GM13977 (cell line): ENCODE data around the gene SETD1B.
"Not testable (repeated sequence)": the region's sequence is repeated elsewhere in the genome, so short reads cannot be mapped to it uniquely, and the experiment has no call there.

ENCODE experiments used
- DNase-seq: peaks from one replicate; pipeline ENCODE4 v3.0.0; 2012; ENCODE audit warnings: low spot score
- in situ Hi-C: fragments of 300-500 bp; cut with MboI; formaldehyde crosslinking; loops from one replicate; pipeline ENCODE4 v1.12.0; 2022; ENCODE audit warnings: low sequenced_read_pairs, low pct_unique_long_range_greater_than_20kb, mixed read lengths, inconsistent platforms; ENCODE audit not compliant: unreplicated experiment
- TF ChIP-seq, protein P1 (sequence below): IDR thresholded peaks from 2 replicates; pipeline ENCODE4 v1.5.1; 2012; ENCODE audit warnings: mild to moderate bottlenecking, control low read depth; ENCODE audit not compliant: insufficient read depth; ENCODE audit errors: extremely low read depth, missing control alignments

SETD1B gene

DNA sequence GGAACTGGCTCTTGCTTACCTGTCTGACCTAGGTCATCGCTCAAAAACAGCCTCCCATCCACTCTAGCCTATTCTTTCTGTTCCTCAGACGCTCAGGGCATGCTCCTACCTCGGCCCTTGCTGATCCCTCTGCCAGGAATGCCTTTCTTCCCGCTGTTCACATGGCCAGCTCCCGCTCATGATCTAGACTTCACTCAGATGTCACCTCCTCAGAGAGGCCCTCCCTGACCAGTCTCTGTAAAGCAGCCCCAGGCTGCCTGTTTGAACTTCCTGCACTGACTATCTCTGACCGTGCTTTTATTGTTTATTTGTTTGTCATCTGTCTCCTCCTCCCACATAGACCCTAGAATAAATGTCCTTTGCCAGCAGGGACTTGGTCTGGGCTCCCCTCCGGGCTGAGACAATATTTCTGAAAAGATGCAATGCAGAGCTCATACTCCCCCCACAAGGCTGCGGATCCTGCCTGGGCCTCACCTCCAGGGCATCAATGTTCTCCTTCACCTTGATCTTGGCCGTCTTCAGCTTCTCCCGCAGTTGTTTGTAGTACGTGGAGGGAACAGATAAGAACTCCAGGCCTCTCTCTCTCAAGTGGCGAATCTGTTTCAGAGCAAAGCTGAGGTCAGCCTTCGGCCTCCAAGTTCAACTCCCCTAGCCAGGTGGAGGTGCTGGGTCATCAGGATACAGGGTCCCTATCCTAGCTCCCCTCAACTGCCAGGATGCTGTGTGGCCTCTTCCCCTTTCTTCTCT lies 39.6 kb downstream of the SETD1B start:
- TF ChIP-seq, protein P1, sequence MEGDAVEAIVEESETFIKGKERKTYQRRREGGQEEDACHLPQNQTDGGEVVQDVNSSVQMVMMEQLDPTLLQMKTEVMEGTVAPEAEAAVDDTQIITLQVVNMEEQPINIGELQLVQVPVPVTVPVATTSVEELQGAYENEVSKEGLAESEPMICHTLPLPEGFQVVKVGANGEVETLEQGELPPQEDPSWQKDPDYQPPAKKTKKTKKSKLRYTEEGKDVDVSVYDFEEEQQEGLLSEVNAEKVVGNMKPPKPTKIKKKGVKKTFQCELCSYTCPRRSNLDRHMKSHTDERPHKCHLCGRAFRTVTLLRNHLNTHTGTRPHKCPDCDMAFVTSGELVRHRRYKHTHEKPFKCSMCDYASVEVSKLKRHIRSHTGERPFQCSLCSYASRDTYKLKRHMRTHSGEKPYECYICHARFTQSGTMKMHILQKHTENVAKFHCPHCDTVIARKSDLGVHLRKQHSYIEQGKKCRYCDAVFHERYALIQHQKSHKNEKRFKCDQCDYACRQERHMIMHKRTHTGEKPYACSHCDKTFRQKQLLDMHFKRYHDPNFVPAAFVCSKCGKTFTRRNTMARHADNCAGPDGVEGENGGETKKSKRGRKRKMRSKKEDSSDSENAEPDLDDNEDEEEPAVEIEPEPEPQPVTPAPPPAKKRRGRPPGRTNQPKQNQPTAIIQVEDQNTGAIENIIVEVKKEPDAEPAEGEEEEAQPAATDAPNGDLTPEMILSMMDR = no peak
- DNase-seq = no peak
- in situ Hi-C loops = no loop called here

GRCh38 chr12:121845701-121846100 lies 41.9 kb downstream of the SETD1B start:
- in situ Hi-C loops = no loop called here

GRCh38 chr12:121849211-121849610 lies 45.4 kb downstream of the SETD1B start:
- DNase-seq = no peak
- in situ Hi-C loops = no loop called here
- TF ChIP-seq, protein P1 = no peak

More at GRCh38 chr12:121845701-121846100, 41.9 kb downstream of the SETD1B start:
- DNase-seq = no peak
- TF ChIP-seq, protein P1 = no peak

- no peak for DNase-seq
- in situ Hi-C loops = no loop called here
- TF ChIP-seq, protein P1 = no peak
These were observed 45.9 kb downstream of the SETD1B start for GRCh38 chr12:121849665-121850064.

DNA sequence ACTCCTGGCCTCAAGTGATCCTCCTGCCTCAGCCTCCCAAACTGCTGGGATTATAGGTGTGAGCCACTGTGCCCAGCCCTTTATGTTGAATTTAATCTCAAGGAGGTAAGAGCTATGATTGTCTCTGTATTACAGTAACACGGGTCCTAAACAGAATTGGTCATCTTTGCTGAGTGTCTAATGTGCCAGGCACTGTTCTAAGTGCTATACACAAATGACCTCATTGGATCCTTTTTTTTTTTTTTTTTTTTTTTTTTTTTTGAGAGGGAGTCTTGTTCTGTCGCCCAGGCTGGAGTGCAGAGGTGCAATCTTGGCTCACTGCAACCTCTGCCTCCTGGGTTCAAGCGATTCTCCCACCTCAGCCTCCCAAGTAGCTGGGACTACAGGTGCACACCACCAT lies 48.6 kb downstream of the SETD1B start:
- in situ Hi-C loops, DNase-seq: not testable (repeated sequence)

DNA sequence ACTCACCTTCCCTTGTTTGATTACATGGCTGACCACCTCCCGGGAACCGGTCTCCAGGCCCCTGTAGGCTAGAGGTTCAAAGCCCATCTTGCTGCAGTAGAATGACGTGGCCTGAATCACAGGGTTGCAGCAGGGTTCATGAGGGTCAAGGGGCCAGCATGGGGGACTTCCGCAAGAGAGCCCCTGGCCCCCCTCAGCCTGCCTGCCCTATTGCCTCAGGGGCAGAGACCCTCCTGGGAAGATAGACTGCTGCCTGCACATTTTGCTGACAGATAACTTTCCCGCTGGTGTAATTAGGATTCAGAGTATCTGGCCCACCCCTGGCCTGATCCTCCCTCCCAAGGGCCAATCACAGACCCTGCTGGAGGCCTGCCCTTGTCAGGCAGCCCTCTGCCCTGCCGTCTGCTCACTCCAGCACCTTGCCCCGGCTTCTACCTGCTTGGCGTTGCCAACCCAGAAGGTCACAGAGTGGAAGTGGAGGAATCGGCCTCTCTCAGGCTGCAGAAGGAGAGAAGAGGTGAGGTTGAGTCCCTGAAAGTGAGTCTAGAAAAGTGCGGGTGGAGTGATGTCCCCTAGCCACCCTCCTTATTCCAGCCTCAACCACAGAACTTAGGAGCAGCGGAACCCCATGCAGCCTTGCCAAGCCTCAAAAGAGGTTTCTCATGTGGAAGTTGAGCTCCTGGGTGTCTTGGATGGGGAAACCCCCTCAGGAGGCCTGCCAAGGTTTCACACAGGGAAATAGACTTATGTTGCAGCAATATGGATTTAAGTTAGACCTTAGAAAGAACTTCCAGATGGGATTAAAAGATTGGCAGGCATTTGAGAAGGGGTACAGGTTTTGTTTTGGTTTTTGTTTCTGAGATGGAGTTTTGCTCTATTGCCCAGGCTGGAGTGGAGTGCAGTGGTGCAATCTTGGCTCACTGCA lies 53.8 kb downstream of the SETD1B start:
- no peak for DNase-seq
- TF ChIP-seq, protein P1 = no peak
- in situ Hi-C loops = no loop called here

DNA sequence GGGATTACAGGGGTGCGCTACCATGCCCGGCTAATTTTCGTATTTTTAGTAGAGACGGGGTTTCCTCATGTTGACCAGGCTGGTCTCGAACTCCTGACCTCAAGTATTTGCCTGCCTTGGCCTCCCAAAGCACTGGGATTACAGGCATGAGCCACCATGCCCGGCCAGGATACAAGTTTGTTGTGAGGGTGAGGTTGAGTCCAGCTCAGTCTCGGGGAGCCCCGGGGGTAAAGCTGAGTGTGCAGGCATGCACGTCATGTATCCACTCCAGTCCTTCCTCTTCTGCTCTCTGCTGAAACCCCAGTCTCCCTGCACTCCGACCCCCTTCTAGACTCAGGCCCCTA lies 54.5 kb downstream of the SETD1B start:
- TF ChIP-seq, protein P1 = no peak
- no peak for DNase-seq
- in situ Hi-C loops = no loop called here
